T-helper 17 cell (primary cell): Measurements from ENCODE around the gene ASPHD1. TPM values are rescaled to one million over a fixed set of nuclear protein-coding genes. Genes with fewer than 3 reads are reported as not detected.

Experiments
- ATAC-seq: fragments of 150-1000 bp; cut with Tn5 transposase; 2 replicates; pipeline ENCODE4 v1.10.0; 2021; ENCODE audit warnings: mild to moderate bottlenecking, moderate library complexity
- DNase-seq, 3 donors: peaks; one replicate each; pipeline versions ENCODE4 v3.0.0 to v3.0.0-alpha.2; 2020 to 2021
- H3K9me3 ChIP-seq: one replicate; pipeline ENCODE4 v1.7.0; 2013; ENCODE audit warnings: low read length, mild to moderate bottlenecking; ENCODE audit not compliant: control insufficient read depth, poor library complexity, severe bottlenecking
- H3K27ac Mint-ChIP-seq: one replicate; pipeline ENCODE4 v1.8.0; 2022; ENCODE audit warnings: mild to moderate bottlenecking, moderate library complexity, mixed read lengths
- H3K27me3 Mint-ChIP-seq: one replicate; pipeline ENCODE4 v1.8.0; 2022; ENCODE audit warnings: mixed read lengths
- H3K36me3 Mint-ChIP-seq: one replicate; pipeline ENCODE4 v1.8.0; 2022; ENCODE audit warnings: low read depth, mixed read lengths
- H3K4me1 Mint-ChIP-seq: one replicate; pipeline ENCODE4 v1.8.0; 2022; ENCODE audit warnings: mild to moderate bottlenecking, mixed read lengths
- H3K4me3 Mint-ChIP-seq: one replicate; pipeline ENCODE4 v1.8.0; 2022; ENCODE audit warnings: mild to moderate bottlenecking, moderate library complexity, mixed read lengths
- total RNA-seq, 4 donors: library from RNA in 2 of 4; stranded (reverse) in 2 of 4; gene quantifications; one replicate each; pipeline ENCODE4 v1.2.3 and lab custom pipeline; 2022 to 2026

ASPHD1 gene
- total RNA-seq (not detected), total RNA-seq (lab: John Stamatoyannopoulos, UW) (0 to 0.35 reads per million in 2 donors)

DNA sequence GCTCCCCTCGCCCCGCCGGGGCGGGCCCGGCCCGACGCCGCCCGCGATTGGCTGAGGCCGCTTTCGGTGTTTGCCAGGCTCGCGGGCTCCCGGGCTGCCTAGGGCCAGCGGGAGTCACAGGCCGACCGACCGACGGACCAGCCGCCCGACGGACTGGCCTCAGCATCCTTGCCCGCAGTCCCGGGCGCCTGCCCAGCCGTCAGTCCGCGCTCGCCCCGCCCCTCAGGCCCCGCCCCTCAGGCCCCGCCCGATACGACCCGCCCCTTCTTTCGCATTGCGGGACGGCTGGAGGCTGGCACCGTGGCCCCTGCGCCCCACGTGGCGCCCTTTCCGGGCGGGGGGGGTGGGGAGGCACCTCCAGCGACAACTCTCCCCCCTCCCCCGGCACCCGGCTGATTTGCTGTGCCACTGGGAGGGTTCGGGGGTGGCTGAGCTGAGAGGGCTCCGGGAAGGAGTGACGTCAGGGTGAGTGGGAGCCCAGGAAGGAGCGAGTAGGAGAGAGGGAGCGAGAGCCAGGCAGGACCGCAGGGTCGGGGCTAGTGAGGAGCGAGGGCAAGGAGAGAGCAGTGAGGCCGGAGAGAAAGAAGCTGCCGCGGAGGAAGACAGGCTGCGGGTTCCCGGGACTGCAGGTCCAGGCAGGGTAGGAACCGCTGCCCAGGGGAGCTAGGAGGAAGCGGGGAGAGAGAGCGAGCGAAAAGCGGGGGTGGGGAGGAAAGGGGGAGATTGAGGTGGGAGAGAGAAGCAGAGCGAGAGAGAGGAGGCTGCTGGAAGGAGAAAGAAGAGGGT is at the start of gene ASPHD1:
Gene ASPHD1 (plus strand): TSS at position 387 of the 786 bp plus-strand sequence. CDS start 484 bp downstream, outside the sequence.
- H3K27me3 Mint-ChIP-seq = peaks cover 33% of the 10 kb centered on the region
- no peak within 1 kb of the TSS for H3K27ac Mint-ChIP-seq
- peak within 1 kb of the TSS; percentile 86 for H3K4me3 Mint-ChIP-seq
- DNase-seq = peak in 2 of 3 donors; percentile 67 to 76
- H3K9me3 ChIP-seq = no peaks in the 10 kb centered on the region
- peaks cover 5% of the 10 kb centered on the region for H3K36me3 Mint-ChIP-seq
- H3K4me1 Mint-ChIP-seq = peaks cover 12% of the 10 kb centered on the region
- peak; percentile 91 for ATAC-seq

- H3K27me3 Mint-ChIP-seq = no peaks in the 10 kb centered on the region
- H3K9me3 ChIP-seq = no peaks in the 10 kb centered on the region
- peaks cover 7% of the 10 kb centered on the region for H3K4me1 Mint-ChIP-seq
- ATAC-seq = no peak
- H3K36me3 Mint-ChIP-seq = peaks cover 2% of the 10 kb centered on the region
- no peak overlapping the region for H3K27ac Mint-ChIP-seq
- no peak overlapping the region for H3K4me3 Mint-ChIP-seq
- no peak for DNase-seq
Measured at GRCh38 chr16:29850998-29851397, 49.3 kb upstream of the ASPHD1 start.

DNA sequence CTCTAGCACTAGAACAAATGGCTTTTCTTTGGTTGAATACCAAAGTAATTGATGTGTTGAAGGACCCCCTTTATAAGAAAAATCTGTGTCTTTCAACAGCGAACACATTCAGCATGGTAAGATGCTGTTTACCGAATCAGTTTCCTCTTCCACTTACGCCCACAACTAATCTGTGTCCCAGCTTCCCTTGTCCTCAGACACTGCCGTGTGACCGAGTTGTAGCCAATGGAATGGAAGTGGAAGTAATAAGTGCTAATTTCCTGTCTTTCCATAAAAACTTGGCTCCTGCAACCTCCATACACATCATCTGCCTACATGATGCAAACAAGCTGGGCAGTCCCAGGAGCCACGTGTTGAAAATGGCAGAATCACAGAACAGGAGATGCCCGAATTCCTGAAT is 47.6 kb upstream of the ASPHD1 start:
- no peak overlapping the region for H3K27ac Mint-ChIP-seq
- H3K4me1 Mint-ChIP-seq = peaks cover 7% of the 10 kb centered on the region
- no peak for DNase-seq
- no peaks in the 10 kb centered on the region for H3K27me3 Mint-ChIP-seq
- H3K4me3 Mint-ChIP-seq = no peak overlapping the region
- H3K36me3 Mint-ChIP-seq = no peaks in the 10 kb centered on the region
- ATAC-seq = no peak
- no peaks in the 10 kb centered on the region for H3K9me3 ChIP-seq

DNA sequence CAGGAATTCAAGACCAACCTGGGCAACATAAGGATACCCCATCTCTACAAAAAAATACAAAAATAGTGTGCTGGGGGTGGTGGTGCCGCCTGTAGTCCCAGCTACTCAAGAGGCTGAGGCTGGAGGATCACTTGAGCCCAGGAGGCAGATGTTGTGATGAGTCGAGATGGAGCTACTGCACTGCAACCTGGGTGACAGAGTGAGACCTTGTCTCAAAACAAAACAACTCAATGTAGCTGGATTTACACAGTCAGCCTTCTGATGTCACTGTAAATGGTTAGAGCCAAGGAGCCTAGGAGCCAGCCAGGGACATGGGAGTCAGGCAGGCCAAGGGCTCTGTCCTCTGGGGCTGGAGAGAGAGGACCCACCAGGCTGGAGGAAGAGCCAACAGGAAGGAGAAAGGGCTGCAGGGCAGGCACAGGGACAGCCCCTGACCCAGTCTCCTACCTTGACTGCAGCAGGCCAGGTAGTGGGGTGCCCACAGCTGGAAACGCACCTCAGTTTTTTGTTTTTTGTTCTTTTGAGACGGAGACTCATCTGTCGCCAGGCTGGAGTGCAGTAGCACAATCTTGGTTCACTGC is 45.7 kb upstream of the ASPHD1 start:
- H3K4me3 Mint-ChIP-seq = no peak overlapping the region
- peaks cover 8% of the 10 kb centered on the region for H3K4me1 Mint-ChIP-seq
- no peak overlapping the region for H3K27ac Mint-ChIP-seq
- ATAC-seq (no peak), DNase-seq (no peak)
- peaks cover 6% of the 10 kb centered on the region for H3K36me3 Mint-ChIP-seq
- no peaks in the 10 kb centered on the region for H3K9me3 ChIP-seq
- H3K27me3 Mint-ChIP-seq = no peaks in the 10 kb centered on the region

- H3K9me3 ChIP-seq = no peaks in the 10 kb centered on the region
- peaks cover 13% of the 10 kb centered on the region for H3K4me1 Mint-ChIP-seq
- peak overlapping the region; percentile 8 for H3K27ac Mint-ChIP-seq
- DNase-seq = no peak
- H3K27me3 Mint-ChIP-seq = no peaks in the 10 kb centered on the region
- H3K4me3 Mint-ChIP-seq = no peak overlapping the region
- peaks cover 8% of the 10 kb centered on the region for H3K36me3 Mint-ChIP-seq
- no peak for ATAC-seq
Measured at GRCh38 chr16:29857133-29857760, 43.0 kb upstream of the ASPHD1 start.

GRCh38 chr16:29858149-29858849 is 42.0 kb upstream of the ASPHD1 start:
- H3K27ac Mint-ChIP-seq = peak overlapping the region; percentile 62
- DNase-seq (no peak), ATAC-seq (no peak)
- peaks cover 10% of the 10 kb centered on the region for H3K36me3 Mint-ChIP-seq
- H3K9me3 ChIP-seq = no peaks in the 10 kb centered on the region
- H3K27me3 Mint-ChIP-seq = no peaks in the 10 kb centered on the region
- peak overlapping the region; percentile 22 for H3K4me3 Mint-ChIP-seq
- peaks cover 19% of the 10 kb centered on the region for H3K4me1 Mint-ChIP-seq

GRCh38 chr16:29858974-29859373 is 41.3 kb upstream of the ASPHD1 start:
- Mint-ChIP-seq H3K4me3 (no peak overlapping the region), H3K36me3 (peaks cover 10% of the 10 kb centered on the region), H3K27me3 (no peaks in the 10 kb centered on the region), H3K27ac (peak overlapping the region; percentile 62), H3K4me1 (peaks cover 23% of the 10 kb centered on the region)
- ATAC-seq (no peak), DNase-seq (no peak)
- no peaks in the 10 kb centered on the region for H3K9me3 ChIP-seq

DNA sequence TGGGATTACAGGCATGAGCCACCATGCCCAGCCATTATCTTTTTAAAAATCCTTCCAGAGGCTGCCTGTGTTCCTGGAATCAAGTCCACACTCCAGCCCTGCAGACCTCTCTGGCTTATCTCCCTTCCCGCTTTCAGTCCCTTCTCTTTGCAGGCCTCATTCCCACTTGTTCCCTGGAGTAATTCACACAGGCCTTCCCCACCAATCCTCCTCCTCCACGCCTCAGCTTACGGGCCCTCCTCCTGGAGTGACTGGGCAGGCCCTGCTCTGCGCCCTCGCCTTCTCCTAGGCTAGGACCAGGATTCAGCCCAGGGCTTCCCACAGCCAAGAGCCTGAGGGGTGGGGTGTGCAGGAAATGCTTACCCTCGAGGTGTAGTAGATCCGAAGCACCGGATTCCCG is 40.1 kb upstream of the ASPHD1 start:
- ATAC-seq = no peak
- Mint-ChIP-seq H3K36me3 (peaks cover 10% of the 10 kb centered on the region), H3K27me3 (no peaks in the 10 kb centered on the region), H3K4me3 (no peak overlapping the region), H3K4me1 (peaks cover 23% of the 10 kb centered on the region), H3K27ac (peak overlapping the region; percentile 49)
- H3K9me3 ChIP-seq = no peaks in the 10 kb centered on the region
- DNase-seq = no peak

- H3K4me1 Mint-ChIP-seq = peaks cover 23% of the 10 kb centered on the region
- peak overlapping the region; percentile 96 for H3K4me3 Mint-ChIP-seq
- H3K27me3 Mint-ChIP-seq = no peaks in the 10 kb centered on the region
- H3K27ac Mint-ChIP-seq = peak overlapping the region; percentile 97
- peaks cover 10% of the 10 kb centered on the region for H3K36me3 Mint-ChIP-seq
- DNase-seq (no peak), ATAC-seq (no peak)
- no peaks in the 10 kb centered on the region for H3K9me3 ChIP-seq
Measured at GRCh38 chr16:29862383-29862883, 37.9 kb upstream of the ASPHD1 start.

GRCh38 chr16:29862884-29863668 is 37.2 kb upstream of the ASPHD1 start, which contains the start of gene CDIPT:
Gene CDIPT, minus strand, starts transcription at chr16:29863226. Its CDS starts 369 bp downstream, at chr16:29862857.
- Mint-ChIP-seq H3K27me3 (no peaks in the 10 kb centered on the region), H3K4me3 (peak within 1 kb of the TSS; percentile 96), H3K36me3 (peaks cover 10% of the 10 kb centered on the region), H3K27ac (peak within 1 kb of the TSS; percentile 97), H3K4me1 (peaks cover 26% of the 10 kb centered on the region)
- no peaks in the 10 kb centered on the region for H3K9me3 ChIP-seq
- peak; percentile 99 for ATAC-seq
- DNase-seq = peak; percentile 80 to 89 (median 86)

- Mint-ChIP-seq H3K36me3 (peaks cover 8% of the 10 kb centered on the region), H3K27me3 (no peaks in the 10 kb centered on the region), H3K27ac (peak overlapping the region; percentile 97), H3K4me1 (peaks cover 24% of the 10 kb centered on the region), H3K4me3 (peak overlapping the region; percentile 96)
- DNase-seq (no peak), ATAC-seq (no peak)
- no peaks in the 10 kb centered on the region for H3K9me3 ChIP-seq
Measured at GRCh38 chr16:29863669-29863984, 36.7 kb upstream of the ASPHD1 start.

DNA sequence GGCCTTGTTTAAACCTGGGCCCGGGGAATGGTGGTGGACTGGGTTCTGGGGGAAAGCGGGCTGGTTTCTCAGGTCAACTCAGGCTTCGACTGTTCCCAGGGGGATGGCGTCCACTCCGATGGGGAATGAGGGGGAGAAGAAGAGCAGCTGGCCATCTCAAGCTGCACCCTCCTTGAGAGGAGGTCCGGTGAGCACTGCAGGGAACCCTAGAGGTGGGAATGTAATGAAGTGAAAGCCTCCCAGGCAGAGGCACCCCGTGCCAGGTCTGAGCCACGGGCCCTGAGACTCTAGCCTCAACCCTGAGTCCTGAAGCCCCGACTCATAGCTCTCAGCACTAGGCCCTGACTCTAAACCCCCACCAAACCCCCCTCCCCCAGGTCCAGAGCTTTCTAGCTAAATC is 36.1 kb upstream of the ASPHD1 start:
- Mint-ChIP-seq H3K36me3 (peaks cover 8% of the 10 kb centered on the region), H3K4me3 (no peak overlapping the region), H3K27ac (no peak overlapping the region), H3K4me1 (peaks cover 21% of the 10 kb centered on the region), H3K27me3 (no peaks in the 10 kb centered on the region)
- H3K9me3 ChIP-seq = no peaks in the 10 kb centered on the region
- no peak for ATAC-seq
- no peak for DNase-seq
